Trophoblast cell (in vitro differentiated cells and primary cell): ENCODE measurements around the gene CD163L1.

ENCODE experiments used
- DNase-seq, 2 donors: peaks; one replicate each; pipeline ENCODE4 v3.0.0-alpha.2; 2016
- H2AFZ ChIP-seq: 2 replicates; pipeline ENCODE4 v1.6.1; 2013; ENCODE audit warnings: low read length, moderate library complexity, mild to moderate bottlenecking; ENCODE audit not compliant: insufficient read depth, poor library complexity
- H2AK5ac ChIP-seq: 2 replicates; pipeline ENCODE4 v1.6.1; 2013; ENCODE audit warnings: mild to moderate bottlenecking, low read length
- H2BK120ac ChIP-seq: 2 replicates; pipeline ENCODE4 v1.6.1; 2013; ENCODE audit warnings: low read length, mild to moderate bottlenecking, moderate library complexity; ENCODE audit not compliant: insufficient read depth, poor library complexity
- H2BK12ac ChIP-seq: 2 replicates; pipeline ENCODE4 v1.6.1; 2013; ENCODE audit warnings: mild to moderate bottlenecking, low read length, moderate library complexity
- H2BK5ac ChIP-seq: 2 replicates; pipeline ENCODE4 v1.6.1; 2013; ENCODE audit warnings: low read length, low read depth, moderate library complexity, mild to moderate bottlenecking; ENCODE audit not compliant: poor library complexity
- H3K14ac ChIP-seq: 2 replicates; pipeline ENCODE4 v1.6.1; 2013; ENCODE audit warnings: mild to moderate bottlenecking, low read length
- H3K18ac ChIP-seq: 2 replicates; pipeline ENCODE4 v1.6.1; 2013; ENCODE audit warnings: mild to moderate bottlenecking, low read length
- H3K23ac ChIP-seq: 2 replicates; pipeline ENCODE4 v1.6.1; 2013; ENCODE audit warnings: low read length
- H3K27ac ChIP-seq: 2 replicates; pipeline ENCODE4 v1.5.1; 2013; ENCODE audit warnings: low read depth, mild to moderate bottlenecking, inconsistent platforms, low read length, moderate library complexity
- H3K27me3 ChIP-seq: 2 replicates; pipeline ENCODE4 v1.6.1; 2013; ENCODE audit warnings: inconsistent platforms, mild to moderate bottlenecking, low read length, moderate library complexity; ENCODE audit not compliant: insufficient read depth
- H3K36me3 ChIP-seq, 2 experiments: 1 replicate in 1 of 2; 2 replicates in 1 of 2; pipeline ENCODE4 v1.6.1; 2013; ENCODE audit warnings: low read length in 2 of 2, mild to moderate bottlenecking in 2 of 2, moderate library complexity in 1 of 2; ENCODE audit not compliant: insufficient read depth in 2 of 2, control insufficient read depth in 1 of 2
- H3K4ac ChIP-seq: 2 replicates; pipeline ENCODE4 v1.6.1; 2013; ENCODE audit warnings: low read depth, mild to moderate bottlenecking, low read length, moderate library complexity
- H3K4me1 ChIP-seq, 2 experiments: 1 replicate in 1 of 2; 2 replicates in 1 of 2; pipeline ENCODE4 v1.6.1; 2013; ENCODE audit warnings: low read length in 2 of 2, mild to moderate bottlenecking in 2 of 2, moderate library complexity in 1 of 2; ENCODE audit not compliant: insufficient read depth in 2 of 2, control insufficient read depth in 1 of 2
- H3K4me2 ChIP-seq: 2 replicates; pipeline ENCODE4 v1.6.1; 2013; ENCODE audit warnings: inconsistent platforms, mild to moderate bottlenecking, low read length, moderate library complexity
- H3K4me3 ChIP-seq: 2 replicates; pipeline ENCODE4 v1.5.1; 2013; ENCODE audit warnings: mild to moderate bottlenecking, low read depth, low read length, inconsistent platforms
- H3K79me1 ChIP-seq: one replicate; pipeline ENCODE4 v1.6.1; 2013; ENCODE audit warnings: low read length
- H3K79me2 ChIP-seq: 2 replicates; pipeline ENCODE4 v1.6.1; 2013; ENCODE audit warnings: low read length, mild to moderate bottlenecking; ENCODE audit not compliant: control insufficient read depth, insufficient read depth, poor library complexity
- H3K9ac ChIP-seq: 2 replicates; pipeline ENCODE4 v1.6.1; 2013; ENCODE audit warnings: mild to moderate bottlenecking, low read length
- H3K9me3 ChIP-seq: 2 replicates; pipeline ENCODE4 v1.6.1; 2013; ENCODE audit warnings: low read depth, mild to moderate bottlenecking, control low read depth, inconsistent platforms, low read length; ENCODE audit not compliant: insufficient read depth
- H4K12ac ChIP-seq: 2 replicates; pipeline ENCODE4 v1.6.1; 2013; ENCODE audit warnings: low read depth, mild to moderate bottlenecking, low read length, moderate library complexity
- H4K8ac ChIP-seq: 2 replicates; pipeline ENCODE4 v1.6.1; 2013; ENCODE audit warnings: low read depth, mild to moderate bottlenecking, low read length, moderate library complexity
- H4K91ac ChIP-seq: one replicate; pipeline ENCODE4 v1.6.1; 2013; ENCODE audit warnings: low read depth, mild to moderate bottlenecking, low read length, moderate library complexity
- WGBS: extraction: QIAGEN DNeasy Blood & Tissue Kit; methylation state at CpG from one replicate; pipeline ENCODE4 v1.1.7; 2013; ENCODE audit warnings: missing lambda C conversion rate; ENCODE audit not compliant: insufficient read length, insufficient coverage; ENCODE audit errors: extremely low coverage; 5-methylcytosine and 5-hydroxymethylcytosine counted together

Gene CD163L1

GRCh38 chr12:7376196-7376595 is 67.8 kb downstream of the CD163L1 start:
- Histone ChIP-seq H4K12ac (no peak overlapping the region), H3K27ac (no peak overlapping the region), H2BK5ac (no peak overlapping the region), H3K9me3 (no peaks in the 10 kb centered on the region), H3K79me2 (no peaks in the 10 kb centered on the region), H3K23ac (no peak overlapping the region), H3K4me1 (no peaks in the 10 kb centered on the region), H2BK120ac (no peak overlapping the region), H3K4me3 (no peak overlapping the region), H3K4me2 (no peak overlapping the region), H4K91ac (no peak overlapping the region), H3K9ac (no peak overlapping the region), H3K27me3 (no peaks in the 10 kb centered on the region), H3K36me3 (no peaks in the 10 kb centered on the region), H3K18ac (no peak overlapping the region), H2AK5ac (no peak overlapping the region), H2BK12ac (no peak overlapping the region), H4K8ac (no peak overlapping the region), H3K14ac (no peak overlapping the region), H3K4ac (no peak overlapping the region), H3K79me1 (no peaks in the 10 kb centered on the region), H2AFZ (no peak overlapping the region)
- no peak for DNase-seq
- WGBS, result no CpG with 5 or more reads among the region's 1 CpG

DNA sequence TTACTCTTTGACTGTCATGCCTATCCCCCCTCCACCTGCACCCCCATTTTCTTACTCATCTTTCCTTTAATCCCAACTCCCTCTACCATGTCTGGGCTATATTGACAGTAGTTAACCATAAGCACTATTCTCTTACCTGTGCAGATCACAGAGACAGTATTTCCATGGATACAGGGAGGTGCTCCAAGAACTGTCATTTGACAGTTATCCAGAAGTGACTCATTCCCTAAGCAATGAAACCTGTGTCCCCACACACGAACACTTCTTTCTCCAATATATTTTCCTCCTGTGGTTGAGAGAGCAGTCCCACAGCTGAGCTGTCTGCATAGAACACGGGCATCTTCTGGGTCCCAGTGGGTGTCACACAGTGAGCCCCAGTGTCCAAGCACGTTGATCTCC is 68.8 kb downstream of the CD163L1 start:
- Histone ChIP-seq H3K36me3 (no peaks in the 10 kb centered on the region), H2BK12ac (no peak overlapping the region), H2BK5ac (no peak overlapping the region), H3K23ac (no peak overlapping the region), H2BK120ac (no peak overlapping the region), H4K91ac (no peak overlapping the region), H3K79me2 (no peaks in the 10 kb centered on the region), H3K27me3 (no peaks in the 10 kb centered on the region), H2AK5ac (no peak overlapping the region), H3K27ac (no peak overlapping the region), H3K4me3 (no peak overlapping the region), H3K9me3 (no peaks in the 10 kb centered on the region), H3K79me1 (no peaks in the 10 kb centered on the region), H3K9ac (no peak overlapping the region), H3K4me2 (no peak overlapping the region), H2AFZ (no peak overlapping the region), H3K4ac (no peak overlapping the region), H4K12ac (no peak overlapping the region), H4K8ac (no peak overlapping the region), H3K14ac (no peak overlapping the region), H3K18ac (no peak overlapping the region), H3K4me1 (no peaks in the 10 kb centered on the region)
- no CpG with 5 or more reads among the region's 3 CpGs for WGBS
- DNase-seq, result no peak

DNA sequence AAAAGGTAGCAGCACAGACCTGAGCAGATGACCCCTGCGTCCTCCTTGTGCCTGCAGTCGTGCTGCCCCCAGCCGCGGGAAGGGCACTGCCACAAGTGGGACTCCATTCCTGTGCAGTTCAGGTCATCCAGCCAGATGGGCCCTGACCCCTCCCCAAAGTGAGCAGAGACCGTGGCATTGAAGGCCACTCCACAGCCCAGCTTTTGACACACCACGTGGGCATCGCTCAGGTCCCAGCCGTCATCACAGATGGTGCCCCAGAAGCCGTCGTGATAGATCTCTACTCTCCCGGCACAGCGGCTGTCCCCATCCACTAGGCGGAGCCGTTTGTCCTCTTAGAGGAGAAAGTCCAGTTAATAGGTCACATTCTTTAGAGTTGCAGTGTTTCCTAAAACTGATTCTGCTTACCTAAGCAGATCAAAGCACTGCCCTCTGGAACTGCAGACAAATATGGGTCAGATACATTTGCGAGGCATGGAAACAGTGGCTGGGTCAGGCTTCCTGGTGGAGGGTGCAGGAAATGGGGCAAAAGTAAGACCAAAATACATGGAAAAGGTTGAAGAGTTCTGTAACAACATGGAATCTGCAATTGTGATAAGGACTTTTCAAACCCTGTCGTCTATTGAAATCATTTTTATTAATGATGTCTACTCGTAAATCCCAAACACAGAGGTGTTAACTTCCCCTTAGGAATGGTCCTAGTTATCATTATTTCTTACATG is 69.4 kb downstream of the CD163L1 start:
- H3K79me1 ChIP-seq, result no peaks in the 10 kb centered on the region
- H3K9me3 ChIP-seq, result no peaks in the 10 kb centered on the region
- no peak overlapping the region for H2AK5ac ChIP-seq
- no peaks in the 10 kb centered on the region for H3K4me1 ChIP-seq
- H2BK120ac ChIP-seq, result no peak overlapping the region
- H4K8ac ChIP-seq, result no peak overlapping the region
- no peak overlapping the region for H3K23ac ChIP-seq
- H2AFZ ChIP-seq, result no peak overlapping the region
- H3K4ac ChIP-seq, result no peak overlapping the region
- no CpG with 5 or more reads among the region's 17 CpGs for WGBS
- H3K36me3 ChIP-seq, result no peaks in the 10 kb centered on the region
- no peaks in the 10 kb centered on the region for H3K27me3 ChIP-seq
- H3K4me3 ChIP-seq, result no peak overlapping the region
- H3K14ac ChIP-seq, result no peak overlapping the region
- H3K18ac ChIP-seq, result no peak overlapping the region
- no peak overlapping the region for H3K9ac ChIP-seq
- H4K12ac ChIP-seq, result no peak overlapping the region
- no peak overlapping the region for H3K4me2 ChIP-seq
- no peak overlapping the region for H4K91ac ChIP-seq
- no peaks in the 10 kb centered on the region for H3K79me2 ChIP-seq
- H2BK12ac ChIP-seq, result no peak overlapping the region
- no peak overlapping the region for H3K27ac ChIP-seq
- H2BK5ac ChIP-seq, result no peak overlapping the region
- DNase-seq, result peak; percentile 15 to 60

GRCh38 chr12:7373226-7373625 is 70.7 kb downstream of the CD163L1 start:
- no peak overlapping the region for H3K4me2 ChIP-seq
- no peak overlapping the region for H4K91ac ChIP-seq
- H3K4ac ChIP-seq, result no peak overlapping the region
- H3K79me1 ChIP-seq, result no peaks in the 10 kb centered on the region
- no peaks in the 10 kb centered on the region for H3K27me3 ChIP-seq
- no peak overlapping the region for H4K8ac ChIP-seq
- H2BK12ac ChIP-seq, result no peak overlapping the region
- H3K79me2 ChIP-seq, result no peaks in the 10 kb centered on the region
- no peak overlapping the region for H3K23ac ChIP-seq
- H3K9ac ChIP-seq, result no peak overlapping the region
- no peak overlapping the region for H2AFZ ChIP-seq
- H2BK120ac ChIP-seq, result no peak overlapping the region
- H3K14ac ChIP-seq, result no peak overlapping the region
- no peaks in the 10 kb centered on the region for H3K36me3 ChIP-seq
- no peak overlapping the region for H3K4me3 ChIP-seq
- no CpG with 5 or more reads among the region's 6 CpGs for WGBS
- no peak overlapping the region for H3K27ac ChIP-seq
- H2AK5ac ChIP-seq, result no peak overlapping the region
- no peaks in the 10 kb centered on the region for H3K4me1 ChIP-seq
- no peaks in the 10 kb centered on the region for H3K9me3 ChIP-seq
- H4K12ac ChIP-seq, result no peak overlapping the region
- no peak overlapping the region for H3K18ac ChIP-seq
- DNase-seq, result no peak
- no peak overlapping the region for H2BK5ac ChIP-seq
